ENCODE data around the gene SLC46A2. TPM values are rescaled to one million over a fixed set of nuclear protein-coding genes. Genes with fewer than 3 reads are reported as not detected.

SLC46A2 gene
- total RNA-seq, 4 donors from 2014 or later: not detected

DNA sequence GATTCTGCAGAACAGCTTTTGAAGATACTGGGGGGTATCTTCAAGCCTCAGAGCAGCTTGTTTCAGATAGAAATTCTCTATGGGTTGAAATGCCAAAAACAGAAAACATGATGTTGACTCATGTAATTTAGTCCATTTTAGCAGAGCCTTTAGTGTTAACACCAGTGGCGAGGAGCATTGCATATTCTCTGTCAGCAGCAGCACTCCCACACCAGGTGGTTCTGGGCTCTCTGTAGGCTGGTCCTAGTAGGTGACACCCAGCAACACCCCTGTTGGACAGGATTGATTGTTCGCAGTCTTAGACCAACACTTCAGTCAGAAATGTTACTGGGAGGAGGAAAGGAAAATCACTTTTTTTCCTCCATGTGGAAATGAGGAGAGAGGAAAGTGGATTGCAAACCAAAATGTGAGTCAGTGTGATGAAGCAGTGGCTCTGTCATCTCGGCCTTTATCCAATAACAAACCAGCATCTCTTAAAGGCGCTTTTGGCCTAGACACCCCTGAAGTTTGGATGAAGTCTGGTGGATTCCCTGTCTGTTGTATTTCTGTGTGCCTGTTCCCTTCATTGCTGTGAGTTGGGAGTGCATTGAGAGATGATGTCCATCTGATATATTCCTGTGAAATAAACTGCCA lies 16.8 kb downstream of the SLC46A2 start:
- DNase-seq: no peak
- Histone ChIP-seq H3K36me3 (peaks cover 0 to 23% (median 0%) of the 10 kb centered on the region in 3 donors), H3K27ac (no peak overlapping the region), H3K4me3 (no peak overlapping the region), H3K4me1 (no peaks in the 10 kb centered on the region), H3K9me3 (no peaks in the 10 kb centered on the region), H3K27me3 (no peaks in the 10 kb centered on the region)
- no peak for TF ChIP-seq POLR2A (IDR thresholded peaks at IDR 0.05)
- TF ChIP-seq, protein P1, sequence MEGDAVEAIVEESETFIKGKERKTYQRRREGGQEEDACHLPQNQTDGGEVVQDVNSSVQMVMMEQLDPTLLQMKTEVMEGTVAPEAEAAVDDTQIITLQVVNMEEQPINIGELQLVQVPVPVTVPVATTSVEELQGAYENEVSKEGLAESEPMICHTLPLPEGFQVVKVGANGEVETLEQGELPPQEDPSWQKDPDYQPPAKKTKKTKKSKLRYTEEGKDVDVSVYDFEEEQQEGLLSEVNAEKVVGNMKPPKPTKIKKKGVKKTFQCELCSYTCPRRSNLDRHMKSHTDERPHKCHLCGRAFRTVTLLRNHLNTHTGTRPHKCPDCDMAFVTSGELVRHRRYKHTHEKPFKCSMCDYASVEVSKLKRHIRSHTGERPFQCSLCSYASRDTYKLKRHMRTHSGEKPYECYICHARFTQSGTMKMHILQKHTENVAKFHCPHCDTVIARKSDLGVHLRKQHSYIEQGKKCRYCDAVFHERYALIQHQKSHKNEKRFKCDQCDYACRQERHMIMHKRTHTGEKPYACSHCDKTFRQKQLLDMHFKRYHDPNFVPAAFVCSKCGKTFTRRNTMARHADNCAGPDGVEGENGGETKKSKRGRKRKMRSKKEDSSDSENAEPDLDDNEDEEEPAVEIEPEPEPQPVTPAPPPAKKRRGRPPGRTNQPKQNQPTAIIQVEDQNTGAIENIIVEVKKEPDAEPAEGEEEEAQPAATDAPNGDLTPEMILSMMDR (IDR thresholded peaks at IDR 0.05): no peak

- peaks cover 0 to 26% (median 0%) of the 10 kb centered on the region in 3 donors for H3K36me3 ChIP-seq
- no peak overlapping the region for H3K4me3 ChIP-seq
- H3K9me3 ChIP-seq: no peaks in the 10 kb centered on the region
- no peak overlapping the region for H3K27ac ChIP-seq
- TF ChIP-seq, protein P1 (IDR thresholded peaks at IDR 0.05): no peak
- DNase-seq: no peak
- no peaks in the 10 kb centered on the region for H3K4me1 ChIP-seq
- no peaks in the 10 kb centered on the region for H3K27me3 ChIP-seq
Measured at GRCh38 chr9:112872019-112872418, 18.7 kb downstream of the SLC46A2 start.

DNA sequence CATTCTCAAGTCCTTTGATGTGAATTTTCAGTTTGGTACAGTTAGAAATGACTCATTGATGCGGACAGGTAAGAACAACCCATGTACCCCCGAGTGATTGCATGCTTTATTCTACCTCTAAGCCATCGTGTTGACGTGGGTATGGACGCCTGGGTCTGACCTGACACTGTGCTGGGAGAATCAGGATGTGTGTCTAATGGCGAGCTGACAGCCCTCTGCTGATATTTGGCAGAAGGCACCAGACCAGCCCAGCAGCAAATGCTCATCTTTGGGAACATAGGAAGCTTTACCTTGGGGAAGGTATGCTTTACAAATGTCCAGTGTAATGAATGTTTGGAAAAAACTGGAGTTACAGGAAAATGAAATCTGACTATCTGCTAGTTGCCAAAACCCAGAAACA lies 20.1 kb downstream of the SLC46A2 start:
- no peak for DNase-seq
- Histone ChIP-seq H3K27me3 (no peaks in the 10 kb centered on the region), H3K4me3 (no peak overlapping the region), H3K4me1 (no peaks in the 10 kb centered on the region), H3K36me3 (peaks cover 0 to 29% (median 0%) of the 10 kb centered on the region in 3 donors), H3K9me3 (no peaks in the 10 kb centered on the region), H3K27ac (no peak overlapping the region)
- TF ChIP-seq, protein P1 (IDR thresholded peaks at IDR 0.05): no peak
- TF ChIP-seq POLR2A (IDR thresholded peaks at IDR 0.05): no peak

GRCh38 chr9:112869917-112870316 lies 20.8 kb downstream of the SLC46A2 start:
- TF ChIP-seq POLR2A (IDR thresholded peaks at IDR 0.05): no peak
- TF ChIP-seq, protein P1 (IDR thresholded peaks at IDR 0.05): no peak
- Histone ChIP-seq H3K27me3 (no peaks in the 10 kb centered on the region), H3K4me3 (no peak overlapping the region), H3K4me1 (no peaks in the 10 kb centered on the region), H3K27ac (no peak overlapping the region), H3K36me3 (peaks cover 0 to 29% (median 0%) of the 10 kb centered on the region in 3 donors), H3K9me3 (no peaks in the 10 kb centered on the region)
- no peak for DNase-seq

DNA sequence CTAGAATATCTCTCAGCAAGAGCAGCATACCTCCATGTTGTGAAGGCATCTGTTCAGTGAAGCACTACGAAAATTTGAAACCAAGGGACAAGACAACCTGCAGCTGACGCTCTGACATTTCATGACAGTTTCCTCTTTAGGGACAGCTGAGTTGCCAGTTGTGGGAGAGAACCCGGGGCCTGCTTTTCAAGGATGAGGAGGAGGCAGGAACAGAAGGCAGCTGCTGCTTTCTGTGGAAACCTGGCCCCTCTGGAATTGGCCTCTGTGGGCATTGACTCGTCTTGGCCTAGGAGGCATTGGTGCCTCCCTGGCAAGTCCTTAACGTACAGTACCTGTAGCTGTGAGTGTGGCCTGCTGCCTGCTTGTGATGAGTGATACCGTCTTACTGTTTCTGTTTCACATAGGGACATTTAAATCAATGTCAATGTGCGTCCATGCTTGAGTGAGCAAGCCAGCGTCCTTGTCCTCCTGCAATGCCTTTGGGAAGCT lies 21.6 kb downstream of the SLC46A2 start:
- no peak for TF ChIP-seq POLR2A (IDR thresholded peaks at IDR 0.05)
- TF ChIP-seq, protein P1 (IDR thresholded peaks at IDR 0.05): no peak

More for the DNA sequence above, 21.6 kb downstream of the SLC46A2 start:
- Histone ChIP-seq H3K4me1 (no peaks in the 10 kb centered on the region), H3K36me3 (peaks cover 0 to 29% (median 0%) of the 10 kb centered on the region in 3 donors), H3K27ac (no peak overlapping the region), H3K4me3 (no peak overlapping the region), H3K9me3 (no peaks in the 10 kb centered on the region), H3K27me3 (no peaks in the 10 kb centered on the region)
- no peak for DNase-seq

Data from Peyer's patch (tissue), 4 donors.